ENCODE measurements around the gene ERBIN. TPM values are rescaled to one million over a fixed set of nuclear protein-coding genes. Genes with fewer than 3 reads are reported as not detected.
A peak's percentile ranks its signal among the peaks of the same experiment; 100 is the strongest.

The ERBIN gene
- total and polyA plus RNA-seq, 9 of the 15 experiments (the other 6 are each of a cell fraction or from before 2014, with no cell fraction given), result 11.9 to 72.8 (median 41.7) TPM

DNA sequence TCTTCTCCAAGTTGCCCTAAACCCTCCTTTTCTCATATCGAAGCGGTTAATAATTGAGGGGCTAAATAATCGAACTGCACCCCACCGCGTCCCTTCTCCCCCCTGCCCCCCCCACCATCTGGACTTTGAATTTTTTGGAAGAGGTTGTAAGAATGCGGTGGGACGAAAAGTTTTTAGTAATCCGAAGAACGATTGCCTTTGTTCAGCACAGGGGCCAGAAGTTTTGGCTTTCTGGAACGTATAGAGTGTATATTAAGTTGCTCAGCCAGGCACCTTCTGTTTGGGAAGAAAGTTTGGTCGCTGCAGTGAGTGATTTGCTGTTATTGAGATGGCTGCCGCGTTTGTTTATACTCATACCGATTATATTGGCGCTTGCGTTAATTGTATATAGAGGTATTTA is 518 bp downstream of the ERBIN start (continued):
- TF ChIP-seq, protein P1, sequence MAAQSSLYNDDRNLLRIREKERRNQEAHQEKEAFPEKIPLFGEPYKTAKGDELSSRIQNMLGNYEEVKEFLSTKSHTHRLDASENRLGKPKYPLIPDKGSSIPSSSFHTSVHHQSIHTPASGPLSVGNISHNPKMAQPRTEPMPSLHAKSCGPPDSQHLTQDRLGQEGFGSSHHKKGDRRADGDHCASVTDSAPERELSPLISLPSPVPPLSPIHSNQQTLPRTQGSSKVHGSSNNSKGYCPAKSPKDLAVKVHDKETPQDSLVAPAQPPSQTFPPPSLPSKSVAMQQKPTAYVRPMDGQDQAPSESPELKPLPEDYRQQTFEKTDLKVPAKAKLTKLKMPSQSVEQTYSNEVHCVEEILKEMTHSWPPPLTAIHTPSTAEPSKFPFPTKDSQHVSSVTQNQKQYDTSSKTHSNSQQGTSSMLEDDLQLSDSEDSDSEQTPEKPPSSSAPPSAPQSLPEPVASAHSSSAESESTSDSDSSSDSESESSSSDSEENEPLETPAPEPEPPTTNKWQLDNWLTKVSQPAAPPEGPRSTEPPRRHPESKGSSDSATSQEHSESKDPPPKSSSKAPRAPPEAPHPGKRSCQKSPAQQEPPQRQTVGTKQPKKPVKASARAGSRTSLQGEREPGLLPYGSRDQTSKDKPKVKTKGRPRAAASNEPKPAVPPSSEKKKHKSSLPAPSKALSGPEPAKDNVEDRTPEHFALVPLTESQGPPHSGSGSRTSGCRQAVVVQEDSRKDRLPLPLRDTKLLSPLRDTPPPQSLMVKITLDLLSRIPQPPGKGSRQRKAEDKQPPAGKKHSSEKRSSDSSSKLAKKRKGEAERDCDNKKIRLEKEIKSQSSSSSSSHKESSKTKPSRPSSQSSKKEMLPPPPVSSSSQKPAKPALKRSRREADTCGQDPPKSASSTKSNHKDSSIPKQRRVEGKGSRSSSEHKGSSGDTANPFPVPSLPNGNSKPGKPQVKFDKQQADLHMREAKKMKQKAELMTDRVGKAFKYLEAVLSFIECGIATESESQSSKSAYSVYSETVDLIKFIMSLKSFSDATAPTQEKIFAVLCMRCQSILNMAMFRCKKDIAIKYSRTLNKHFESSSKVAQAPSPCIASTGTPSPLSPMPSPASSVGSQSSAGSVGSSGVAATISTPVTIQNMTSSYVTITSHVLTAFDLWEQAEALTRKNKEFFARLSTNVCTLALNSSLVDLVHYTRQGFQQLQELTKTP (IDR thresholded peaks at IDR 0.05; ENCODE audit: low read depth in 1 of 2, partially characterized antibody in 2 of 2), result peak in 1 of 2 experiments; percentile 4
- TF ChIP-seq SIN3A (IDR thresholded peaks at IDR 0.05; ENCODE audit: borderline replicate concordance in 2 of 2, control insufficient read depth in 1 of 2, low read depth in 2 of 2, low read length in 2 of 2), result 0 out of 4 replicates have a peak, but pooled peaks of 1 of the 2 experiments have one; percentile 11
- no peak for TF ChIP-seq RFX7 (CRISPR knock-in tag; IDR thresholded peaks at IDR 0.05)
- peak; percentile 78 for TF ChIP-seq ZNF740 (CRISPR knock-in tag; IDR thresholded peaks at IDR 0.05)
- TF ChIP-seq ZNF740 (tag; IDR thresholded peaks at IDR 0.05), result peak in 1 of 2 experiments; percentile 90; a peak in 2 of 4 replicates

Measured in K562 (cell line).